ENCODE data around the gene FAM200B. TPM values are rescaled to one million over a fixed set of nuclear protein-coding genes. Genes with fewer than 3 reads are reported as not detected.

The FAM200B gene
- polyA plus RNA-seq, 2 of the 4 experiments (the other 2 are of a cell fraction) = 40.8 to 41.6 TPM

GRCh38 chr4:15655223-15656037 lies 26.2 kb upstream of the FAM200B start, which contains the start of gene FBXL5 (continued):
- TF ChIP-seq, protein P1, sequence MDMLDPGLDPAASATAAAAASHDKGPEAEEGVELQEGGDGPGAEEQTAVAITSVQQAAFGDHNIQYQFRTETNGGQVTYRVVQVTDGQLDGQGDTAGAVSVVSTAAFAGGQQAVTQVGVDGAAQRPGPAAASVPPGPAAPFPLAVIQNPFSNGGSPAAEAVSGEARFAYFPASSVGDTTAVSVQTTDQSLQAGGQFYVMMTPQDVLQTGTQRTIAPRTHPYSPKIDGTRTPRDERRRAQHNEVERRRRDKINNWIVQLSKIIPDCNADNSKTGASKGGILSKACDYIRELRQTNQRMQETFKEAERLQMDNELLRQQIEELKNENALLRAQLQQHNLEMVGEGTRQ (IDR thresholded peaks at IDR 0.05) = peak; percentile 70
- TF ChIP-seq, protein P2, sequence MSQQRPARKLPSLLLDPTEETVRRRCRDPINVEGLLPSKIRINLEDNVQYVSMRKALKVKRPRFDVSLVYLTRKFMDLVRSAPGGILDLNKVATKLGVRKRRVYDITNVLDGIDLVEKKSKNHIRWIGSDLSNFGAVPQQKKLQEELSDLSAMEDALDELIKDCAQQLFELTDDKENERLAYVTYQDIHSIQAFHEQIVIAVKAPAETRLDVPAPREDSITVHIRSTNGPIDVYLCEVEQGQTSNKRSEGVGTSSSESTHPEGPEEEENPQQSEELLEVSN (IDR thresholded peaks at IDR 0.05; ENCODE audit: borderline replicate concordance, low read depth) = peak; percentile 48; the same call in 1 of the 2 replicates
- TF ChIP-seq POLR2AphosphoS2 (conservative IDR thresholded peaks at IDR 0.05; ENCODE audit: low read length) = no peak
- TF ChIP-seq EHMT2 (IDR thresholded peaks at IDR 0.05; ENCODE audit: low read depth) = no peak
- TF ChIP-seq NPAS2 (CRISPR knock-in tag; IDR thresholded peaks at IDR 0.05; ENCODE audit: borderline replicate concordance) = peak; percentile 57
- TF ChIP-seq, protein P3, sequence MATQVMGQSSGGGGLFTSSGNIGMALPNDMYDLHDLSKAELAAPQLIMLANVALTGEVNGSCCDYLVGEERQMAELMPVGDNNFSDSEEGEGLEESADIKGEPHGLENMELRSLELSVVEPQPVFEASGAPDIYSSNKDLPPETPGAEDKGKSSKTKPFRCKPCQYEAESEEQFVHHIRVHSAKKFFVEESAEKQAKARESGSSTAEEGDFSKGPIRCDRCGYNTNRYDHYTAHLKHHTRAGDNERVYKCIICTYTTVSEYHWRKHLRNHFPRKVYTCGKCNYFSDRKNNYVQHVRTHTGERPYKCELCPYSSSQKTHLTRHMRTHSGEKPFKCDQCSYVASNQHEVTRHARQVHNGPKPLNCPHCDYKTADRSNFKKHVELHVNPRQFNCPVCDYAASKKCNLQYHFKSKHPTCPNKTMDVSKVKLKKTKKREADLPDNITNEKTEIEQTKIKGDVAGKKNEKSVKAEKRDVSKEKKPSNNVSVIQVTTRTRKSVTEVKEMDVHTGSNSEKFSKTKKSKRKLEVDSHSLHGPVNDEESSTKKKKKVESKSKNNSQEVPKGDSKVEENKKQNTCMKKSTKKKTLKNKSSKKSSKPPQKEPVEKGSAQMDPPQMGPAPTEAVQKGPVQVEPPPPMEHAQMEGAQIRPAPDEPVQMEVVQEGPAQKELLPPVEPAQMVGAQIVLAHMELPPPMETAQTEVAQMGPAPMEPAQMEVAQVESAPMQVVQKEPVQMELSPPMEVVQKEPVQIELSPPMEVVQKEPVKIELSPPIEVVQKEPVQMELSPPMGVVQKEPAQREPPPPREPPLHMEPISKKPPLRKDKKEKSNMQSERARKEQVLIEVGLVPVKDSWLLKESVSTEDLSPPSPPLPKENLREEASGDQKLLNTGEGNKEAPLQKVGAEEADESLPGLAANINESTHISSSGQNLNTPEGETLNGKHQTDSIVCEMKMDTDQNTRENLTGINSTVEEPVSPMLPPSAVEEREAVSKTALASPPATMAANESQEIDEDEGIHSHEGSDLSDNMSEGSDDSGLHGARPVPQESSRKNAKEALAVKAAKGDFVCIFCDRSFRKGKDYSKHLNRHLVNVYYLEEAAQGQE (IDR thresholded peaks at IDR 0.05) = no peak
- no peak for TF ChIP-seq RFX5 (IDR thresholded peaks at IDR 0.05)
- no peak for TF ChIP-seq KDM1A (IDR thresholded peaks at IDR 0.05; ENCODE audit: low read depth)
- no peak for TF ChIP-seq ESRRA (IDR thresholded peaks at IDR 0.05; ENCODE audit: borderline replicate concordance, low read length)
- TF ChIP-seq NFE2L2 (conservative IDR thresholded peaks at IDR 0.05; ENCODE audit: low read length) = no peak
- no peak for TF ChIP-seq MAZ (IDR thresholded peaks at IDR 0.05; ENCODE audit: borderline replicate concordance, low read depth, low read length)
- TF ChIP-seq HES2 (IDR thresholded peaks at IDR 0.05) = no peak
- peak; percentile 91; the same call in 1 of the 2 replicates for TF ChIP-seq HOXB5 (CRISPR knock-in tag; IDR thresholded peaks at IDR 0.05)
- no peak for TF ChIP-seq CBX8 (IDR thresholded peaks at IDR 0.05)
- peak; percentile 51; the same call in 1 of the 2 replicates for TF ChIP-seq ZNF302 (CRISPR knock-in tag; IDR thresholded peaks at IDR 0.05)
- TF ChIP-seq HEYL (CRISPR knock-in tag; IDR thresholded peaks at IDR 0.05) = peak; percentile 24; the same call in 1 of the 2 replicates
- no peak for TF ChIP-seq CEBPB (IDR thresholded peaks at IDR 0.05)
- TF ChIP-seq ELK1 (IDR thresholded peaks at IDR 0.05; ENCODE audit: low read depth, low read length) = no peak
- TF ChIP-seq CHD2 (IDR thresholded peaks at IDR 0.05; ENCODE audit: low read length, partially characterized antibody) = no peak
- TF ChIP-seq NR3C1 (IDR thresholded peaks at IDR 0.05) = no peak
- TF ChIP-seq ZC3H11A (IDR thresholded peaks at IDR 0.05) = no peak
- TF ChIP-seq PBX3 (IDR thresholded peaks at IDR 0.05) = no peak
- TF ChIP-seq TP53 (CRISPR knock-in tag; IDR thresholded peaks at IDR 0.05) = peak; percentile 35; the same call in 1 of the 2 replicates
- peak; percentile 90 for TF ChIP-seq EHF (CRISPR knock-in tag; IDR thresholded peaks at IDR 0.05)
- TF ChIP-seq FOSB (CRISPR knock-in tag; IDR thresholded peaks at IDR 0.05) = 0 out of 2 replicates have a peak, but pooled peaks have one; percentile 38
- TF ChIP-seq ZFP36 (IDR thresholded peaks at IDR 0.05; ENCODE audit: borderline replicate concordance, partially characterized antibody) = no peak
- TF ChIP-seq CTCF (IDR thresholded peaks at IDR 0.05) = no peak
- TF ChIP-seq MYC (IDR thresholded peaks at IDR 0.05; ENCODE audit: borderline replicate concordance, low read length) = peak; percentile 68; the same call in 1 of the 2 replicates
- TF ChIP-seq PHF8 (IDR thresholded peaks at IDR 0.05; ENCODE audit: borderline replicate concordance, low read depth) = peak; percentile 73
- no peak for TF ChIP-seq CHD4 (IDR thresholded peaks at IDR 0.05; ENCODE audit: borderline replicate concordance)
- no peak for TF ChIP-seq RAD21 (conservative IDR thresholded peaks at IDR 0.05 in 1 of 2, IDR thresholded peaks at IDR 0.05 in 1 of 2)
- no peak for TF ChIP-seq KDM5A (IDR thresholded peaks at IDR 0.05)
